Left hindlimb (tissue), 1 donor: Measurements from ENCODE around the gene RASSF5.

Source experiments
- DNase-seq: peaks from one replicate; pipeline ENCODE4 v3.0.0-alpha.2; 2018

The RASSF5 gene

GRCh38 chr1:206551986-206552326 lies 44.6 kb downstream of the RASSF5 start:
- DNase-seq, result no peak

DNA sequence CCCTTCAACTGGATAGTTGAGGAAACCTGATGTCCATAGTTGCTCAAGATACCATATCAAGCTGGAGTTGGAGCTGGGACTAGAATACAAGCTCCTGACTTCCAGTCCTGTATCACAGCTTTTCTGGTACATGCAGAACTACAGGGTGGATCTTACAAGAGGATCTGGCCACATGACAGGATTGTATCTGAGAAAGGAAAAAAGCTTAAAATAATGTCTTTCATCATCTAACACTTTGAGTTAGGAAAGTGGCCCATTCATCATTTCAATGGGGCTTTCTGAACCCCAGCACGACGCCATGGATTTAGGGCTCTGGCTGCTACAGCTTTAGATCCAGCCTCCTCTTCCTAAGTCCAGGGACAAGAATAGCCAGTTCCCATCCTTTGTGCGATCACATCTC lies 46.9 kb downstream of the RASSF5 start:
- DNase-seq, result no peak

- DNase-seq, result no peak
Observed at GRCh38 chr1:206554701-206555472, 47.6 kb downstream of the RASSF5 start.

GRCh38 chr1:206555473-206555935 lies 48.2 kb downstream of the RASSF5 start:
- no peak for DNase-seq

- no peak for DNase-seq
Observed at GRCh38 chr1:206556047-206556749, 48.9 kb downstream of the RASSF5 start.

GRCh38 chr1:206556750-206557635 lies 49.7 kb downstream of the RASSF5 start:
- peak; percentile 79 for DNase-seq

GRCh38 chr1:206557636-206558473 lies 50.5 kb downstream of the RASSF5 start:
- DNase-seq, result no peak

GRCh38 chr1:206558794-206559671 lies 51.7 kb downstream of the RASSF5 start:
- no peak for DNase-seq

DNA sequence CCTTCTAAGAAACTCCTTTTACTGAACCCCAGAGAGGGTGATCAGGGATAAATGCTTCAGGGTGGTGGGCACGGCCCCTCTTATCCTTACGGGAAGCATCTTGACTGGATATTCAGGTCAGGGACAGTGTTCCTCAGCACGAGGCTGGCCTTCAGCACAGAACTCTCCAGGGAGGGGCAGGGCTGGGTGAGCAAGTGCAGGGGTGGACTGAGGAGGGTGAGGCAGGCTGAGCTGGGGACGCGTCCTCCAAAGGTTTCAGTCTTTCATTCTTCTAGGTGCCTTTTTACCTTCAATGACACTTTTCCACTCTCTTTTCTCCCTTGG lies 52.3 kb downstream of the RASSF5 start:
- DNase-seq, result no peak

DNA sequence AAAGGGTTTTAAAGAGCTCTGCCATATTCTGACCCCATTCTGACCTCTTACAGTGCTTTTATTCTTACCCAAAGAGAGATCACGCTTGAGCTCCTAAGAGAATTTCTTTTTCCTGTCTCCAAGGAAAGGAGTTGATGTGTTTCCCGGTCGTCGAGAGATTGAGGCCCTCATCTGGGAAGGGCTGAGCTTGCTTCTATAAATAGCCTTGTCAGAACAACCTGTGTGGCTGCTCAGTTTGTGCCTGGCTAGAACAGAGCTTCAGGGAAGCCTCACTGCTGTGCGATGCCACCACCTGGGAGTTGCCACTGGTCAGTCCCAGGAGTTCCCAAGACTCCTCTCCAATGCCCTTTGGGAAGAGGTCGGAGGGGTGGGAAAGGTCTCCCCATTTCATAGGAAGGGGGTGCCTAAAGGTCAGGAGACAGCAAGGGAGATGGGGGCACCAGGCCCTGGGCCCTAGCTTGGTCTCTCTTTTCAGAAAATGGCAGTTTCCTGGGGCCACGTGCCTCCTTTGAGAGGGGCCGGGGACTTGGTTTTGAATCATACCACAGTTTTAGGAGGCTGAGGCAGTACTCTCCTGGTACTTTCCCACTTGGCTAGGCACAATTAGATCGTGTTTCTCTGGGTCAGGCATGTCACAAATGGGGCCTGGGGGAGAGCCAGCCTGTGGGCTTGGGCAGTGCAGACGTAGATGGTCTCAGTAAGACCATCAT lies 52.8 kb downstream of the RASSF5 start:
- no peak for DNase-seq

DNA sequence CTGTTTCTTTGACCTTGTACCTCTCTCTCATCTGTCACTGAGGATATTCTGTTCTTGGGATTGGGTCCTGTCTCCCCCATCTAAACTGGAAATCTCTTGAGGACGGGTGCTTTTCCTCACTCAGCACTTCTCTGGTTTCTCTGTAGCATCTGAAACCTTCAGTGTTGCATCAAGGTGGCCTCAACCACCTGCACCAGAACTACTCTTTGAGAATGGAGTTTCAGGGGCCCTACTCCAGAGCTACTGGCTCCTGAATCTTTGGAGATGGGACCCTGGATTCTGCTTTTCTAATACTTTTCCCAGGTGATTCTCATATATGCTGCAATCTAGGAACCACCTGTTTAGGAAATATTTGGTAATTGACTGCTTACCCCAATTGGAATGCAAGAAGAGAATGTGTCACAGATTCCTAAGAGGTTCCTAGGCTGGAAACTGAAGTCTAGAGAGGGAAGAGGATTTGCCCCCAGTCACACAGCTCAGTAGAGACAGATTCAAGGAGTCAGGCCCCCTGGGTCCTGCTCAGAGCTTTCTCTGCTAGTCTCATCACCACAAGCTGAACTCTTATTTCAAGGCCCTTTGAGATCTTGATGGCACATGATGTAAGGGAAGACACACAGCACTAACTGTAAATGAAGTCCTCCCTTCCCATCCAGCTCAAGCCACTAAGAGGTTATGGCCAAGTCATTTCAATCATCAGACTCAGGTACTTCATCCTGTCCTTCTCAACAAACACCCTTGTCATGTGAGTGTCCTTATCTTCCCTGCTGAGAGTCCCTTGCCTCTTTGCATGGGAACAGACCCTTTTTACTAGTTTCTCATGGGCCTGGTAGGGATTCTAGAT lies 56.3 kb downstream of the RASSF5 start:
- no peak for DNase-seq

DNA sequence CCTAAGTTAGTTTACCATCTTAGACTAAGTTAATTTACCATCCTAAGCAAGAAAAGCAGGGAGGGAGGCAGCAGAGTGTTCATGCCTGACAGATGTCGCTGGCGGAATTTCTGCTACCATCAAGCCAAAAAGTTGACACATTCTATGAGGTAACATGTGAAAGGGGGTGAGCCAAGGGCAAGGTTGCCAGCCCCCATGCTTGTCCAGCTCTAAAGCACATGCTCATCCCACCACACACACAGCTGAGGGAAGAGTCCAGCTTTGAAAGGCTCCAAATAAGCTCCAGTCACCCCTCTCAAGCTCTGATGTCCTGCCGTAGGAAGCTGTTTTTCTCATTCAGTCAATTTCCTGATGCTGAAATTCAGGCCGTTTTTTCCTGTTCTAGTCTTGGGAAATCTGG lies 58.7 kb downstream of the RASSF5 start:
- DNase-seq, result no peak

- no peak for DNase-seq
Observed at GRCh38 chr1:206566999-206567398, 59.7 kb downstream of the RASSF5 start.

DNA sequence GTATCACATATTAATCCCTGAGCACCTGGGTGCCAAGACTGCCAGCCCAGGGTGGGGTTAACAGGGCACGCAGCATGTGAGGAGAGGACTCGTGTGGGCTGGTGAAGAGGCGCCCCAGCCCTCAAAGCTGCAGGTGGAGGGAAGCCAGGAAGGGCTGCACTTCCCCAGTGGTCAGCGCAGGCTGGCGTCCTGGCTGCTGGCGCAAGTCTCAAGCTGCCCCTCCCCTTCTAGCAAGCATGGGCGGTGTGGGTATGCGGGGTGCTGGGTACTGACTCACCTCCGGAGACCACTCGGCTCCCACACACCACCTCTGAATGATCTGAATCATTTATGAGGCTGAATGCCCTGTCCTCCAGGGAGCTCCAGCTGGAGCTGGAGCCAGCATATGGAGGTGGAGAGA lies 60.9 kb downstream of the RASSF5 start:
- DNase-seq, result no peak

DNA sequence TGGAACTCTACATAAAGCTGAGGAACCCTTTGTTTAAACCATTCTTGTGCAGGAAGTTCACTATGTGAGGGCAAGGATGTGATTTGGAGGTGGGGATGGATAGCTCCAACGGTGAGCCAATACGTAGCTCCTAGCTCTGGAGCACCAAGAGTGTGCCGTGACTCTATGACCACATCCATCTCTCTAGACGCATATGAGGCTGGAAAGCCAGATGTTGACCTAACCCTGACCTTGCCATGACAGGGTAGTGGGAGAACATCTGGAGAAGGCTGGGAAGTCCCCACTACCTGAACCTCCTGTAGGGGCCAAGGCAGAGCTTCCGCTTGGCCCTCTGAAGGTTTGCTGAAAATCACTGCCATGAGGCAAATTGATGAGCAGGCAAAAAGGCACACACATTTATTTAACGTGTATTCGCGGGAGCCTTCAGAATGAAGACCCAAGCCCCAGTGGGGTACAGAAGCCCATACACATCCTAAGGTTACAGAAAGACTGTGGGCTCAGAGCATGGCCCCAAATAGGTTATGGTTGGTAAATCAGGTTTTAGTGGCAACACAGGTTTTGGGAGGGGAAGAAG lies 61.5 kb downstream of the RASSF5 start:
- no peak for DNase-seq

DNA sequence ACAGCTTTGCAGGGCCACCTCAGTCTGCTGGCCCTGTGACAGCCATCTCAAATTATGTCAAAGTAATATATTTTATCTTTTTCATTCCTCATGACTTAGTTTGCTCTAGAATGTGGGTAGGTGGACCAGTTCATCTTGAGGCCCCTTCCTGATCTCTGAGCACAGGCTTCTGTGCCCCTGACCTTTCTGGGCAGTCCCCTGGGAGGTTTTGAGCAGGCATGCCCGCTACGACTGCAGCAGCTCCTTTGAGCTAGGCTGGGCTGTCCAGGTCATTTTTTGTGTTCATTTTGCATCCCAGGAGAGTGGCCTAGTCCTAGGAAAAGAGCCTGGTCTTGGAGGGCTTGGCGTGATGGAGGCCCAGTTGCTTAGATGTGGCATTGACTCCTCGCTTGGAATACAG lies 62.2 kb downstream of the RASSF5 start:
- no peak for DNase-seq

GRCh38 chr1:206570529-206570928 lies 63.2 kb downstream of the RASSF5 start:
- no peak for DNase-seq

GRCh38 chr1:206572835-206573234 lies 65.5 kb downstream of the RASSF5 start:
- DNase-seq, result no peak

DNA sequence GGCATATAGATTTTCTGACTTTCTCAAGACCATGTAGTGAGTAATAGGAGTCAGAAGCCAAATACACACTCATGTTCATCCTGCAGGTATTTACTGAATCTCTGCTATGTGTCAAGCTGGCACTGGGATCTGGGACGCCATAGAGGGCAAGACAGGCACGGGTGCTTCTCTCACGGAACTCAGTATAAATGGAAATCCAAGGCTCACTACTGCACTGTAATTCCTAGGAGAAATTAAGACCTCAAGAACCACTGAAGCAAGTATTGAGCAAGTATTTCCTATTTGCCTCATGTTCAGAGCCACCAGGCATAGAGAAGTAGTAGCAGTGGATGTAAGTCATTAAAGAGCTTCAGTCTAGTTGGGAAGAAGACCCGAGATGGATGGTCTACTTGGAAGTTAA lies 66.0 kb downstream of the RASSF5 start:
- DNase-seq, result no peak

DNA sequence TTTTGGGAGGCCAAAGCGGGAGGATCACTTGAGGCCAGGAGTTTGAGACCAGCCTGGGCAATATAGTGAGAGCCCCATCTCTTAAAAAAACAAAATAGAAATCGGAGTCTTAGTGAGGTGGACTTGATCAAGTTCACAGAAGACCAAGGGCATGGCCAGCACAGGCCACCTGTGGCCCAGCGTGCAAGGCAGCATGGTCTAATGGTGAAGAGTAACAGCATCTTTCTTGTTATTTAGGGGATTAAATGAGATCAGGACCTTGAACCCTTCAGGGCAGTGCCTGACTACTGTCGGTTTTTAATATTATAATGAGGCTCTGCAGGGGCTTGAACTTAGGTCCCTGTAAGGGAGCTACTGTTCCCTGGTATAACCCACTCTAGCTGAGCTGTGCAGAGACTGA lies 66.4 kb downstream of the RASSF5 start:
- no peak for DNase-seq
